Stimulated activated naive CD8-positive, alpha-beta T cell treated with anti-CD3 and anti-CD28 coated beads, Interleukin-15, amount 100 ng/mL, for 72 hours (primary cell): ENCODE measurements around the gene NUS1.
A peak's percentile ranks its signal among the peaks of the same experiment; 100 is the strongest.
"Not testable (repeated sequence)": the region's sequence is repeated elsewhere in the genome, so short reads cannot be mapped to it uniquely, and the experiment has no call there.

Source experiments
- ATAC-seq: fragments of 150-1000 bp; cut with Tn5 transposase; 2 replicates; pipeline ENCODE4 v1.10.0; 2021; ENCODE audit warnings: mild to moderate bottlenecking, moderate library complexity
- DNase-seq, 2 donors: peaks; one replicate each; pipeline ENCODE4 v3.0.0; 2021 to 2022
- H3K27ac Mint-ChIP-seq, 2 donors: one replicate each; pipeline ENCODE4 v1.8.0; 2022; ENCODE audit warnings: mild to moderate bottlenecking in 2 of 2, mixed read lengths in 2 of 2, moderate library complexity in 2 of 2
- H3K27me3 Mint-ChIP-seq: one replicate; pipeline ENCODE4 v1.8.0; 2022; ENCODE audit warnings: mixed read lengths
- H3K4me1 Mint-ChIP-seq: one replicate; pipeline ENCODE4 v1.8.0; 2022; ENCODE audit warnings: mild to moderate bottlenecking, mixed read lengths
- H3K4me3 Mint-ChIP-seq, 2 donors: one replicate each; pipeline ENCODE4 v1.8.0; 2022; ENCODE audit warnings: mild to moderate bottlenecking in 2 of 2, mixed read lengths in 2 of 2, moderate library complexity in 1 of 2
- H3K9me3 Mint-ChIP-seq, 2 donors: one replicate each; pipeline ENCODE4 v1.8.0; 2022; ENCODE audit warnings: mixed read lengths in 2 of 2

Gene NUS1

DNA sequence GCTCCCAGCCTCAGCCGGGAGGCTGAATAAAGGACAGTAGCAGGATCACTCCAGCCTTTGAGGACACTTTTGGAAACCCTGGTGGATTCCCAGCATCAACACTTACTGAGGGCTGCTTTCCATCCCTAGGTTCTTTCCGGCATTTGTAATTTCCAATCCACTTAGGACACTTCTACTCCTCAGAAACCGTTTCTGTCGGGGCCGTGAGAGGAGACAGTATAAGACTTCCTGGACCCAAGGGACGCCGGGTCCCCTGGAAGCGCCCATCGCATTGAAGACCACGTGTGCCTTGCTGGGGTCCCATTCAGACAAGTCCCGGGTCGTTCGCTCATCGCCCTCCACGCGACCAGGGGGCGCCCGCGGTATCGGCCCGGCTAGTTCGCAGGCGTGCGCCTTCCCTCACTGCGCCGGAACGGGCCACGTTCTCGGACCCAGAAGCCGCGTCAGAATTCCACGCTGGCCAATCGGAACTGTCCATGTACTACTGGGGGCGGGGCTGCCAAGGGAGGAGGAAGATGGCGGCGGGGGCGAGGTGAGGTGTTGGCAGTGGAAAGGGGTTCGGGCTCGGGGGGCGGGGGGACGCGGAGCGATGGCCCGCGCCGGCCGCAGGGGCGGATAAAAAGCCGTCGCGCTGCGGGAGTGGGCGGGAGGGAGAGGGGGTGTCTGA is at the start of gene NUS1:
TSS of gene NUS1 (plus strand) at position 479 of the 667 bp plus-strand sequence. CDS start 202 bp downstream, outside the sequence.
- H3K27me3 Mint-ChIP-seq, result no peaks in the 10 kb centered on the region
- ATAC-seq (peak; percentile 95), DNase-seq (peak; percentile 97 to 99)
- H3K9me3 Mint-ChIP-seq, result no peaks in the 10 kb centered on the region
- peaks cover 51% of the 10 kb centered on the region for H3K4me1 Mint-ChIP-seq
- peak within 1 kb of the TSS; percentile 94 to 97 for H3K27ac Mint-ChIP-seq
- H3K4me3 Mint-ChIP-seq, result peak within 1 kb of the TSS; percentile 93 to 94

DNA sequence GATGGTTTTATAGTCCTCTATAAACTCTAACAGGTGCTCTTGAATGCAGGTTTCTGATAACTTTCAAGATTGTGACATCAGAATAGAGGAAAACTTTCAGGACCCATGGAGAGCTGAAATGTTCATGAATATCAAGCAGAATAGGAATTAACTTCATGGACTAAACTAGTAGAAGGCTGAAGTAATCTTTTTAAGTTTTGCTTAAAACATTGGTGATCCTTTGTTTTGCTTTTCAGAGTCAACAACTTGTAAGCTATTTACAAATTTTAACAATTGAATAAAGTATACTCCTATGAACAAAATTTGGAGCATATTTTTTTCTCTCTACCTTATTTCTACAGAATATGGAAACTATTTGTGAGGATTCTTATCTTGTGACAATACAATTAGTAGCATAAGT is 47.7 kb upstream of the NUS1 start:
- H3K4me3 Mint-ChIP-seq, result no peak overlapping the region
- ATAC-seq (no peak), DNase-seq (no peak)
- H3K27ac Mint-ChIP-seq, result no peak overlapping the region
- H3K9me3 Mint-ChIP-seq, result peaks cover 5 to 16% of the 10 kb centered on the region in 2 donors
- no peaks in the 10 kb centered on the region for H3K4me1 Mint-ChIP-seq
- peaks cover 11% of the 10 kb centered on the region for H3K27me3 Mint-ChIP-seq

DNA sequence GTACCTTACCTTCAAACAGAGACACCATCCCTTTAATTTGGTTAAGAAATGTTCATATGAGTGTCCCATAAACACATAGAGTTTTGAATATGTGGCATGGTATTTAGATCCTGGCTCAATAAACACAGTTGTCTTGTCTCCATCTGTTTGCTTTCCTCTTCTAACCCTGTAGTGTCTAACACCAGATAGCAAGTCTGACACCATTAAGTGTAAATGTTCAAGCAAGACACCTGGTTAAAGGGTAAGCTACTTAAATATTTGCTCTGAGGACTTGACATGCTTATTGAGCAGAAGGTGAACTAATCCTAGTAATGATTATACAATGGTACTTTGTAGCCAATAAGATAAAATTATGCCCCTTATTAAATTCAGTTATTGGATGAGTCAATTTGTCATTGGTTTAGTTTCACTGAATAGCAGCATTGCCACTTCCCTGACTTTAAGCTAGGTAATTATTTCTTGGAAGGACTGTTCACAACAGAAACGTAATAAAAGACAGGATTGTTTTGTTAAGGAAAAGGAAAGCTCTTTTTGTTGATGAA is 46.1 kb upstream of the NUS1 start:
- ATAC-seq (no peak), DNase-seq (no peak)
- H3K4me1 Mint-ChIP-seq, result no peaks in the 10 kb centered on the region
- no peak overlapping the region for H3K4me3 Mint-ChIP-seq
- H3K27ac Mint-ChIP-seq, result no peak overlapping the region
- peaks cover 0 to 16% of the 10 kb centered on the region in 2 donors for H3K9me3 Mint-ChIP-seq
- peaks cover 11% of the 10 kb centered on the region for H3K27me3 Mint-ChIP-seq

DNA sequence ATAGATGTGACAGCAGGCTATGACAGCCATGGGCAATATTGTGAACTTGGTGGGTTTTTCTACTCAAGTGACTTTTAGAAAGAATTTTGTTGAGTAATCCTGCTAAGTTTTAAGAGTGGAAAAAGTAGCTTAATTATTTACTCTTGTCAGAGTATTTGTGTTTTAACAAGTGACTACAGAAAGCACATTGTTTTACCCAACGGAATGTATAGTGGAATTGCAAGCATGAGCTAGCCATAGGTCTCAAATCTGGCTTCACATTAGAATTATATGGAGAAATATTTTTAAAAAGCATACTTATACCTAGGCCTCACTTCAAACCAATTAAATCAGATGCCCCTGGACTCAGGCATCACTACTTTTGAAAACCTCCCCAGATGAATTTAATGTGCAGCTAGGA is 37.5 kb upstream of the NUS1 start:
- DNase-seq (no peak), ATAC-seq (no peak)
- Mint-ChIP-seq H3K4me1 (no peaks in the 10 kb centered on the region), H3K27ac (no peak overlapping the region), H3K4me3 (no peak overlapping the region), H3K27me3 (no peaks in the 10 kb centered on the region), H3K9me3 (no peaks in the 10 kb centered on the region)

DNA sequence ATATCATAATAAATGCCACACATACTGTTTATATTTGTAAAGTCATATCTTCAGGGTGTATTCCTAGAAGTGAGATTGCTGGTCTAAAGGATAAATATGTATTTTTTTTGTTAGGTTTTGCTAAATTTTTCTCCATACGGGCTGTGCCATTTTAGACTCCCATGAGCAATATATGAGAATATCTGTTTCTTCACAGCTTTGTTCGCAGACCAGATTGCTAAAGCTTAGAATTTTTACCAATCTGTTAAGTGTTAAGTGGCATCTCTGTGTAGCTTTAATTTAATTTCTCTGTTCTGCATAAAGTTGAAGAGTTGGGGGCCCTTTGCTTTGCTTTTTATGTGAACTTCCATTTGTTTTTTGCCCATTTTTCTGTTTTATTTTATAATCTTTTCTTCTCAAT is 32.3 kb upstream of the NUS1 start:
- ATAC-seq, result no peak
- Mint-ChIP-seq H3K4me3 (no peak overlapping the region), H3K27me3 (no peaks in the 10 kb centered on the region), H3K27ac (no peak overlapping the region), H3K4me1 (no peaks in the 10 kb centered on the region), H3K9me3 (no peaks in the 10 kb centered on the region)
- no peak for DNase-seq

DNA sequence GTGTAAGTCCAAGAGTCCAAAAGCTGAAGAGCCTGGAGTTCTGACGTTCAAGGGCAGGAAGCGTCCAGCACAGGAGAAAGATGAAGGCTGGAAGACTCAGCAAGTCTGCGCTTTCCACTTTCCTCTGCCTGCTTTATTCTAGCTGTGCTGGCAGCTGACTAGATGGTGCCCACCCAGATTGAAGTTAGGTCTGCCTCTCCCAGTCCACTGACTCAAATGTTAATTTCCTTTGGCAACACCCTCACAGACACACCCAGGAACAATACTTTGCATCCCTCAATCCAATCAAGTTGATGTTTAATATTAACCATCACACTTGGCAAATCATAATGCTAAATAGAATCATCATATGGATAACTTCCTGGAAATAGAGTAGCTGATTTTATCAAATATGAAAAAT is 23.3 kb upstream of the NUS1 start:
- H3K27me3 Mint-ChIP-seq, ATAC-seq, H3K4me3 Mint-ChIP-seq, H3K9me3 Mint-ChIP-seq, H3K27ac Mint-ChIP-seq, DNase-seq, H3K4me1 Mint-ChIP-seq: not testable (repeated sequence)

DNA sequence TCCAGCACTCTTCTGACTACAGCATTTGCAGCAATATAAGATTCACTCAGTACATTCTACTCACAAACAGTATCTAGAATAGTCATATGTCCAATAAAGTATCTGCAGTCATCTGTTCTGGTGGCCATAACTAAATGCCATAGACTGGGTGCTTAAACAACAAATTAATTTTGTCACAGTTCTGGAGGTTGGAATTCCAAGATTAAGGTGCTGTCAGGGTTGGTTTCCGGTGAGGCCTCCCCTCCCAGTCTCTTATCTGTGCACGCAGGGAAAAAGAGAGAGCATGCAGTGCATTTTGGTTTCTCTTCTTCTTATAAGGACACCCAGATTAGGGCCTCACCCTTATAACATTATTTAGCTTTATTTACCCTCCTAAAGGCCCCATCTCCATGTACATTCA is 21.3 kb upstream of the NUS1 start:
- Mint-ChIP-seq H3K4me1 (no peaks in the 10 kb centered on the region), H3K27me3 (no peaks in the 10 kb centered on the region), H3K9me3 (no peaks in the 10 kb centered on the region), H3K27ac (no peak overlapping the region), H3K4me3 (no peak overlapping the region)
- ATAC-seq, result no peak
- no peak for DNase-seq

DNA sequence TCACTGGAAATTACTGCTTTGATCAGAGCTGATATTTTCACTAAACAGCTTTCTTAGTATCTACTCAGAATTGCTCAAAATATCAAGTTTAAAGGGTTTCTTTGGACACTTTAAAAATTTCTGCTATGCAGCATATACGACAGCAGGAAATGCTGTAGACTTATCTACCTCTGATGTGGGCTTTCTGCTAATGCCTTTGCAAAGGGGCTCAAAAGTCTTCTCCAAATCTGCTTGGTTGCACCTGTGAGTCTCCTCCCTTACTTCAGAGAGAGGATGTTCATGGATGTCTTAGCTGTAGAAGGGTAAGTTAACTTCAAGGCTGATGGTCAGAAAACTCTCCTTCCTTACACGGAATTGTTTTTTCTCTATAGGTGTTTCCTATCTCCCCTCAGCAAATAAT is 19.9 kb upstream of the NUS1 start:
- Mint-ChIP-seq H3K9me3 (no peaks in the 10 kb centered on the region), H3K4me1 (no peaks in the 10 kb centered on the region), H3K4me3 (no peak overlapping the region), H3K27ac (no peak overlapping the region), H3K27me3 (no peaks in the 10 kb centered on the region)
- DNase-seq (no peak), ATAC-seq (no peak)

DNA sequence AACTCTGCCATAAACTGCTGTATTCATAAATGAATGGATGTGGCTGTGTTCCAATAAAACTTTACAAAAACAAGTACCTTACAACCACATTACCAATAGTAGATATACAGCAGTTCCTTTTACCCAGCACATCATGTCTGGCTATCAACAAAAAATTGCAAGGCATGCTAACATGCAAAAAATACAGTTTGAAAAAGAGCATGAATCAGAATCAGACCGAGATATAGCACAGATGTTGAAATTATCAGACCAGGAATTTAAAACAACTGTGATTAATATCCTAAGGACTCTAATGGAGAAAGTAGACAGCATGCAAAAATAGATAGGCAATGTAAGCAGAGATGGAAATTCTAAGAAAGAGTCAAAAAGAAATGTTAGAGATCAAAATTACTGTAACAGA is 8.4 kb upstream of the NUS1 start:
- DNase-seq (no peak), ATAC-seq (no peak)
- H3K27ac Mint-ChIP-seq, result no peak overlapping the region
- no peaks in the 10 kb centered on the region for H3K4me1 Mint-ChIP-seq
- H3K9me3 Mint-ChIP-seq, result no peaks in the 10 kb centered on the region
- no peaks in the 10 kb centered on the region for H3K27me3 Mint-ChIP-seq
- H3K4me3 Mint-ChIP-seq, result no peak overlapping the region

DNA sequence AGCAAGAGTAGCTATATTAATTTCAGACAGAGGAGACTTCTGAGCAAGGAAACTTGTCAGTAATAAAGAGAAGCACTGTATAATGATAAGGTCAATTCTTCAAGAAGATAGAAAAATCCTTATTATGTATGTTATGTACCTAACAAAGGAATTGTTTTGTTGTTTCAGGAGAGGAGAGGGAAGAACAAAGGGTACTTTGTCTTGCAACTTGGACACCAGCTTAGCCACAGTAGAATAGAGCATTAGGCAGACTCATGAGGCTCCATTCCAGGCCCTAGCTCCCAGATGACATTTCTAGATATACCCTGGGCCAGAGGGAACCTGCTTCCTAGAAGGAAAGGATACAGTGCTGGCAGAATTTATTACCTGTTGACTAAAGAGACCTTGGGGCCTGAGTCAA is 6.5 kb upstream of the NUS1 start:
- Mint-ChIP-seq H3K9me3 (no peaks in the 10 kb centered on the region), H3K27me3 (no peaks in the 10 kb centered on the region), H3K4me1 (peaks cover 6% of the 10 kb centered on the region), H3K27ac (no peak overlapping the region), H3K4me3 (no peak overlapping the region)
- no peak for ATAC-seq
- no peak for DNase-seq

DNA sequence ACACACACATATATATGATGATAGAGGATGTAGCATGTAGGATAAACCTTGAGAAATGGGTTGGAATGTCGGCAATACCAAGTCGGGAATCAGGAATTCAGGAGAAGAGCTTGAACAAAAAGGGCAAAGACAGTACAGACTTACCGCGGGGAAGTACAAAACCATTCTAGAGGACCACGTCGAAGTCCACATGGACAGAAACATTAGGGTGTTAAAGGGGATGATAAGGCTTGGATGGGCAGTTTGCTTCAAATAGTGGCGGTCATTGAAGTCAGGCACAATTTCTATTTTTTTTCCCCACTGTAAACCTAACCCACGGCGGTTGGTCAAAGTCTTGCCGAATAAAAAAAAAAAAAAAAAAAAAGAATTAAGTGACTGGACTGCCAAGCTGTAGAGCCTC is 766 bp upstream of the NUS1 start:
- ATAC-seq (no peak), DNase-seq (no peak)
- no peaks in the 10 kb centered on the region for H3K9me3 Mint-ChIP-seq
- H3K27me3 Mint-ChIP-seq, result no peaks in the 10 kb centered on the region
- peaks cover 45% of the 10 kb centered on the region for H3K4me1 Mint-ChIP-seq
- H3K4me3 Mint-ChIP-seq, result peak overlapping the region; percentile 93 to 94
- H3K27ac Mint-ChIP-seq, result peak overlapping the region; percentile 94 to 97

DNA sequence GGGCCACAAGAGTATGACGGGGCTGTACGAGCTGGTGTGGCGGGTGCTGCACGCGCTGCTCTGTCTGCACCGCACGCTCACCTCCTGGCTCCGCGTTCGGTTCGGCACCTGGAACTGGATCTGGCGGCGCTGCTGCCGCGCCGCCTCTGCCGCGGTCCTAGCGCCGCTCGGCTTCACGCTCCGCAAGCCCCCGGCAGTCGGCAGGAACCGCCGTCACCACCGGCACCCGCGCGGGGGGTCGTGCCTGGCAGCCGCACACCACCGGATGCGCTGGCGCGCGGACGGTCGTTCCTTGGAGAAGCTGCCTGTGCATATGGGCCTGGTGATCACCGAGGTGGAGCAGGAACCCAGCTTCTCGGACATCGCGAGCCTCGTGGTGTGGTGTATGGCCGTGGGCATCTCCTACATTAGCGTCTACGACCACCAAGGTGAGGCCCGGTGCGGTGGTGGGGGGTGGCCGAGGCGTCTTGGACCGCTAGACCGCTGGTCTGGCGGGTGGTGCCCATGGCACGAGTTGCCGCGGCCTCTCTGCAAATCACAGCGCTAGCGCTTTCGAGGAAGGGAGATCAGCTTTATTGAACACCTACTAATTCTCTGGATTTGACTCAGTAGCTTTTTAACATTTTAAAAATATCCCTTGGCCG is 511 bp downstream of the NUS1 start:
- not testable (repeated sequence) for H3K9me3 Mint-ChIP-seq, H3K27me3 Mint-ChIP-seq
- DNase-seq (peak; percentile 22 to 25), ATAC-seq (peak; percentile 63)
- Mint-ChIP-seq H3K4me3 (peak overlapping the region; percentile 93 to 94), H3K4me1 (peaks cover 58% of the 10 kb centered on the region), H3K27ac (peak overlapping the region; percentile 94 to 97)

DNA sequence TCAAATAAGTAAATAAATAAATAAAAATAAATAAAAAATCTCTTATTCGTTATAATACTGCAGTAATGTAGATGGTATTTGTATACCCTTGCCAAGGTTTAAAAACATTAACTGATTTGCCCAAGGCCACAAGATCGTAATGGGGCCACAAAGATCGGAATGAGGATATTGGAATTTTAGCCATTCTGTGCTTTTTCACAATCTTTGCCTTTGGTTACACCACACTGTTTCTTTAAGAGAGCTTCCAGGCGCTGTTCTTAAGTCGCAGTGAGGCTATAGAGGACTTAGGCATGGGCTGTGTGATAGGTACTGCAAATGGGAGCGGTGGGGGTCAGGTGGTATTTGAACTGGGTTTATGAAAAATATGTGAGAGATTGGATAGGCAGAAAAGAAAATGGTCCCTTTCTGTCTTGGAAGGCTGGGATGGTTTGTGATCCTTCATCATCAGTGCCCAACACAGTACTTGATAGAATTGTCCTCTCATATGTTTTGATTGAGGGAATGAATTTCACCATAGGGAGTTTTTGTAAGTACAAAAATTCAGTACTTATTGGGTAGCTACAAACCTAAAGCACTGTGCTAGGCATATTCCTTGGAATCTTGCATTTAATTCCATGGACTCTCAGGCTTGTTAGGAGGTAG is 1.4 kb downstream of the NUS1 start:
- H3K4me3 Mint-ChIP-seq, result peak overlapping the region; percentile 70 to 93
- DNase-seq (no peak), ATAC-seq (no peak)
- H3K4me1 Mint-ChIP-seq, result peaks cover 65% of the 10 kb centered on the region
- H3K9me3 Mint-ChIP-seq, result no peaks in the 10 kb centered on the region
- no peaks in the 10 kb centered on the region for H3K27me3 Mint-ChIP-seq
- H3K27ac Mint-ChIP-seq, result peak overlapping the region in 1 of 2 donors; percentile 74

DNA sequence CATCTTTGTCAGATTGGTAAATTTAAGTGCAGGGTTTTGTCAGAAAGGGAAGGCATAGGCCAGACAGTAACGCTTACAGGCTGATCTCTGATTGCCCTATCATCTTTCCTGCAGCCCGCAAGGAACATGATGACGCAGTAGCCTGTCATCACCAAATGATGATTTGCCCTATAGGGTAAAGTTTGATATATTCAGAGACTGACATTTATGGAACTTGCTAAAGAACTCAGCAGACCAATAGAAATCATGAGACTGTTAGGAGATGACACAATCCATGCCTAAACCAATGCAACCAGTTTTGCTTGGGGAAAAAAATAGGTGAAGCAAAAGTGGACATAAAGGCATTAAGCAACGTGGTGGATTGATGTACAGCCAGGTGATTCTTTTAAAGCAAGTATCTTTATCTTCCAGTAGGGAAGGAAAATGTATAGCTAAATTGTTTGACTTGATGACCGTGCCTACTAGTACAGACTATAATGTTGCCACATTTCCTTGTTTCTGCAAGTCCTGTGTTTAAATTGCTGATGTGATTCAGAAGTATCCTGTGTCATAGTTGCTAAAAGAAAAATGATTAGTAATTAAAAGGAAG is 2.4 kb downstream of the NUS1 start:
- peak overlapping the region; percentile 70 to 93 for H3K4me3 Mint-ChIP-seq
- peaks cover 73% of the 10 kb centered on the region for H3K4me1 Mint-ChIP-seq
- H3K27ac Mint-ChIP-seq, result no peak overlapping the region
- no peaks in the 10 kb centered on the region for H3K9me3 Mint-ChIP-seq
- ATAC-seq (no peak), DNase-seq (no peak)
- H3K27me3 Mint-ChIP-seq, result no peaks in the 10 kb centered on the region

DNA sequence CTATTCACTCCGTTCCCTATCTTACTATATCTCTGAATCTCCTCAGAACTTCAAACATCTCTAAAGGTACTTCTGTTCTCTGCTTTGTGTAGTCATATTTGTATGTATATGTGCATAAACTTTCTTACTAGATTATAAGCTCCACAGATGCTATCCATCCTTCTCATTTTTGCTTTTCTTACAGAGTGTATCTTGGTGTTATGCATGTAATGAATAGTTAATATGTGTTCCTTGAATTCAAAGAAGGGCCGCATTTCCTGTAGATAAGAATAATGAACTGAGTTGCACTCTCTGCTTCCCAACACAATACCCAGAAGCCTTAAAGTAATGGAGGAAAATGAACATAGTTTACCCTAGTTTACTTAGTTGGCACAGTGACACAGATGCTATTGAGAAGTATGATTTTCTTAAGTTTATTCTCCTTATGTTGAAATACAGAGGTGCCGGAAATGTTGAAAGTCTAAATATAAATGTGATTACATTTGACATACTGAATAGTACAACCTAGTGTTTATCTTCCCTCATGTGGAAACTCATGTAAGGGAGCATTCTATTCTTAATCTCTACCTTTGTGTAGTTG is 6.0 kb downstream of the NUS1 start:
- Mint-ChIP-seq H3K27ac (peak overlapping the region in 1 of 2 donors; percentile 23), H3K4me1 (peaks cover 74% of the 10 kb centered on the region), H3K27me3 (no peaks in the 10 kb centered on the region), H3K9me3 (no peaks in the 10 kb centered on the region), H3K4me3 (peak overlapping the region; percentile 5 to 40)
- no peak for ATAC-seq
- no peak for DNase-seq
